ENCODE results near the gene TMEM19.

GRCh38 chr12:71688961-71689570 lies 3.2 kb downstream of the TMEM19 start:
- no peak for TF ChIP-seq CTCF (IDR thresholded peaks at IDR 0.05)
- TF ChIP-seq POLR2A (IDR thresholded peaks at IDR 0.05): no peak
